Cardiac muscle cell (in vitro differentiated cells and primary cell): Measurements from ENCODE around the gene HIC2. TPM values are rescaled to one million over a fixed set of nuclear protein-coding genes. Genes with fewer than 3 reads are reported as not detected.
"Not testable (repeated sequence)": the region's sequence is repeated elsewhere in the genome, so short reads cannot be mapped to it uniquely, and the experiment has no call there.

ENCODE experiments used
- DNase-seq, 2 donors: peaks; one replicate each; pipeline versions ENCODE4 v3.0.0 to v3.0.0-alpha.2; 2010 to 2017; ENCODE audit warnings: low read depth in 1 of 2, low spot score in 1 of 2
- H3K27ac ChIP-seq: fragments of 200-600 bp; sonication (generic); 2 replicates; pipeline ENCODE4 v1.5.1; 2016
- H3K27me3 ChIP-seq: fragments of 200-600 bp; sonication (generic); 2 replicates; pipeline ENCODE4 v1.6.0; 2016; ENCODE audit warnings: control low read depth
- H3K36me3 ChIP-seq: fragments of 200-600 bp; sonication (generic); 2 replicates; pipeline ENCODE4 v1.5.1; 2016; ENCODE audit warnings: control low read depth
- H3K4me1 ChIP-seq: fragments of 200-600 bp; sonication (generic); 2 replicates; pipeline ENCODE4 v1.8.1; 2017; ENCODE audit warnings: low read depth, mild to moderate bottlenecking, mixed run types
- H3K4me3 ChIP-seq: fragments of 200-600 bp; sonication (generic); 2 replicates; pipeline ENCODE4 v1.5.1; 2016; ENCODE audit warnings: mild to moderate bottlenecking
- H3K9me3 ChIP-seq: fragments of 200-600 bp; sonication (generic); 2 replicates; pipeline ENCODE4 v1.5.1; 2017; ENCODE audit warnings: low read depth, mild to moderate bottlenecking, control low read depth
- polyA plus RNA-seq: library from polyadenylated mRNA; unstranded; fragments of >200 nt; fragmentation: Nextera tagmentation; extraction: Ambion mirVana; gene quantifications from 2 replicates; pipeline ENCODE4 v1.2.1, GENCODE V29; 2016
- total RNA-seq: library from RNA; depleted of rRNA; stranded (reverse); fragments of >200 nt; gene quantifications from 2 replicates; pipeline ENCODE4 v1.2.3, GENCODE V29; 2016

Gene HIC2
- total and polyA plus RNA-seq, 2 experiments from 2014 or later = 9.4 to 34.5 TPM

DNA sequence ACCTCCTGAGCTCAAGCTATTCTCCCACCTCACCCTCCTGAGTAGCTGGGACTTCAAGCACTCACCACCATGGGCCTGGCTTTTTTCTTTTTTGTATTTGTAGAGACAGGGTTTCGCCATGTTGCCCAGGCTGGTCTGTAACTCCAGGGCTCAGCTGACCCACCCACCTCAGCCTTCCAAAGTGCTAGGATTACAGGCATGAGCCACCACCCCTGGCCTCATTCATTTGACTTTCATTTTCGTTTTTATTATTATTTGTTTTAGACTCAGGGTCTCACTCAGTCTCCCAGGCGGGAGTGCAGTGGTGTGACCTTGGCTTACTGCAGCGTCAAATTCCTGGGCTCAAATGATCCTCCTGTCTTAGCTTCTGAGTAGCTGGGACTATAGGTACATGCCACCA is 9.4 kb upstream of the HIC2 start:
- DNase-seq, H3K4me1 ChIP-seq, H3K27me3 ChIP-seq, H3K9me3 ChIP-seq, H3K36me3 ChIP-seq, H3K4me3 ChIP-seq, H3K27ac ChIP-seq: not testable (repeated sequence)

- not testable (repeated sequence) for DNase-seq, H3K27me3 ChIP-seq
These were observed 796 bp upstream of the HIC2 start for GRCh38 chr22:21416375-21416774.

GRCh38 chr22:21417853-21418252 is 682 bp downstream of the HIC2 start:
- H3K9me3 ChIP-seq, H3K4me1 ChIP-seq, H3K36me3 ChIP-seq, H3K27me3 ChIP-seq, DNase-seq: not testable (repeated sequence)
- Histone ChIP-seq H3K4me3 (peak overlapping the region; percentile 33), H3K27ac (peak overlapping the region; percentile 51)

More at GRCh38 chr22:21416375-21416774, 796 bp upstream of the HIC2 start:
- not testable (repeated sequence) for H3K27ac ChIP-seq, H3K4me1 ChIP-seq, H3K9me3 ChIP-seq, H3K36me3 ChIP-seq, H3K4me3 ChIP-seq

- H3K4me3 ChIP-seq, H3K27me3 ChIP-seq, H3K4me1 ChIP-seq, H3K27ac ChIP-seq, H3K9me3 ChIP-seq, DNase-seq, H3K36me3 ChIP-seq: not testable (repeated sequence)
These were observed 1.9 kb downstream of the HIC2 start for GRCh38 chr22:21418974-21419638.

- DNase-seq, H3K4me3 ChIP-seq: not testable (repeated sequence)
These were observed 3.1 kb downstream of the HIC2 start for GRCh38 chr22:21420180-21420763.

GRCh38 chr22:21424084-21424709 is 7.0 kb downstream of the HIC2 start:
- H3K27me3 ChIP-seq, H3K36me3 ChIP-seq, DNase-seq, H3K27ac ChIP-seq, H3K4me1 ChIP-seq, H3K4me3 ChIP-seq, H3K9me3 ChIP-seq: not testable (repeated sequence)

More at GRCh38 chr22:21420180-21420763, 3.1 kb downstream of the HIC2 start:
- H3K9me3 ChIP-seq, H3K36me3 ChIP-seq, H3K27me3 ChIP-seq, H3K27ac ChIP-seq, H3K4me1 ChIP-seq: not testable (repeated sequence)

- H3K36me3 ChIP-seq, H3K27me3 ChIP-seq, DNase-seq, H3K4me3 ChIP-seq, H3K9me3 ChIP-seq, H3K27ac ChIP-seq, H3K4me1 ChIP-seq: not testable (repeated sequence)
These were observed 17.4 kb downstream of the HIC2 start for GRCh38 chr22:21434378-21435233.

- H3K4me3 ChIP-seq, H3K4me1 ChIP-seq, H3K9me3 ChIP-seq, DNase-seq, H3K27me3 ChIP-seq, H3K36me3 ChIP-seq: not testable (repeated sequence)
- peak overlapping the region; percentile 60 for H3K27ac ChIP-seq
These were observed 19.0 kb downstream of the HIC2 start for GRCh38 chr22:21435998-21436810.

DNA sequence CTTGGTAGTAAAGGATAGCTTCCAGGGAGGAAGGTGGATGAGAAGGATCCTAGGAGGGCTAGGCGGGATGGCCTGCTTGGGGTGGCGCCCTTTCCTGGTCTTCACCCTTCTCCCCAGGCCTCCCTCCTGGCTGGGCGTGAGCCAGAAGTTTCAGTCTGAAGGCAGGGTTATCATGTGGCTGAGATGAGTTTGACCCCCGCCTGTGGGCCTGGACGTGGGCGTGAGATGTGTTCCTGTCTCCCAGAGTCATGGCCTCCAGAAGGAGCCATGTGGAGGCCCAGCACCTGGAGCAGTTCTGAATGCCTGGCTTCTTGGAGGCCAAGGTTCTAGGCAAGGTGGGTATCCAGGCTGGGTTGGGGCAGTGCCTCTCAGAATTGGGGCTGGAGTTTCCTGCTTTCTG is 20.8 kb downstream of the HIC2 start:
- not testable (repeated sequence) for H3K4me3 ChIP-seq, H3K9me3 ChIP-seq, H3K4me1 ChIP-seq, H3K27me3 ChIP-seq, H3K36me3 ChIP-seq, H3K27ac ChIP-seq, DNase-seq

DNA sequence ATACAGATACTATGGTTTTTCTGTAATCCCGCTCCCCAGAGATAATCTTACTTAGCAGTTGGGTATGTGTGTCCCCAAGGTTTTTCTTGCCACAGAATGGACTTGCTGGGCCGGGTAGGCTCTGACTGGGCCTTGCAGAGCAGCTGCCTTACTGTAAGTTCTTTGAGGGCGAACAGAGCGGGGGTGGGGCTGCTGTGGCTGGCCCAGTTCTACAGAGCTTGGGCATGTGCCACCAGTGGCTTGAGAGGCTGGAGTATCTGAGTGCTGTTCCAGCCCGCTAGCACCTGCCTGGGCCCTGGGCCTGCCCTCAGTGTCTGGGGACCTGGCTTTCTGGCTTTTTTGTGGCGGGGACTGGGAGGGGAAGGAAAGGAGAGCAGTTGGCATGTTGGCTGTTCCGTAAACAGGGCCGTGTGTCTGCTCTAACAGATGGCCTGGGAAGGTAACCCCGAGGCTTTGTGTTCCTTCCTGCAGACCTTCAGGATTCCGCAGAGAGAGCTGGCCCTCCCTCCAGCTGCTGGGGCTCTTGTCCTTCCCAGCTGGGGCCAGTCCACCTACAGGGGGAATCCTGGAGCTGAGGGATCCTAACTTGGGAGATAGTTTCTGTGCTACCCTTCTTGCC is 23.0 kb downstream of the HIC2 start:
- not testable (repeated sequence) for DNase-seq, H3K9me3 ChIP-seq, H3K27me3 ChIP-seq, H3K27ac ChIP-seq, H3K36me3 ChIP-seq, H3K4me1 ChIP-seq, H3K4me3 ChIP-seq

DNA sequence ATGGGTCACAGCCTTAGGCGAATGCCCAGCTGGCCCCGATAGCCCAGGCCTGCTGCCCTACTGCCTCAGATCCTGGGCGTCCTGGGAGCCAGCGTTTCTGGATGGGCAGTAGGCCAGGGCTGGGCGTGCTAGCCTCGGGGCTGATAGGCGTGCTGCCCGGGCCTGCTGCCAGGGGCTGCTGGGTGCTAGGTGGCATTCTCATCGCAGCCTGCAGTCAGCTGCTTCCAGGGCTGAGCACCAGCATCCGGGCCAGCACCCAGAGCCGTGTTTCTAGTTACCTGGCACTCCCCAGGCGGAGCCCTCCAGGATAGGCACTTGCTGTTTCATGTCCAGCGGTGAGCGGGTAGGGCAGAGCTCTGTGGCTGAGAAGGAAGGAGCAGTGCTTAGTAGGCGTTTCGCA is 23.5 kb downstream of the HIC2 start:
- H3K4me3 ChIP-seq, H3K36me3 ChIP-seq, H3K27ac ChIP-seq, H3K4me1 ChIP-seq, H3K27me3 ChIP-seq, DNase-seq, H3K9me3 ChIP-seq: not testable (repeated sequence)

DNA sequence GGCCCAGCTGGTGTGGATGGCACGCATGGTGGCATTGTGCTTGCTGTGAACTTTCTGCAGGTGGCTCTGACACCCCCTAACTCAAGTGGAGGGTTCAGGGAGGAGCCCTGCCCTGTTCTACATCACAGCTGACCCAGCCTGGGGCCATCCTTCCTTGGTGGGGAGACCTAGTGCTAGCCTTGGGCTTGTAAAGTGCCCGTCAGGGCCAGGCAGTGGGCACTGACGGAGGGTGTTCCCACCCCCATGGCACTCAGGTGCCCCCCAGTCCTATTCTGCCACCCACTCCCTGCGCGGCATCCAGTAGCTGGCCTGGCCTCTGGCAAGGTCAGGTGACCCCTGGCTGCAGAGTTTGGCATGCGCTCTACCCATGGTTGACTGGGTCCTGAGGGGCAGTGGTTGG is 24.0 kb downstream of the HIC2 start:
- H3K4me1 ChIP-seq, H3K36me3 ChIP-seq, DNase-seq, H3K4me3 ChIP-seq, H3K9me3 ChIP-seq, H3K27me3 ChIP-seq: not testable (repeated sequence)
- H3K27ac ChIP-seq = peak overlapping the region; percentile 31

GRCh38 chr22:21442123-21442522 is 25.0 kb downstream of the HIC2 start:
- not testable (repeated sequence) for H3K27ac ChIP-seq, H3K4me1 ChIP-seq, DNase-seq, H3K27me3 ChIP-seq, H3K9me3 ChIP-seq, H3K4me3 ChIP-seq, H3K36me3 ChIP-seq
